GM23248 (cell line): ENCODE results near the gene KCNIP1.

Experiments
- EZH2 ChIP-seq: fragments of 200-600 bp; sonication (generic); IDR thresholded peaks from 2 replicates; pipeline ENCODE4 v1.6.1; 2018; ENCODE audit warnings: antibody characterized with exemption, mild to moderate bottlenecking; ENCODE audit not compliant: insufficient read depth, poor library complexity, severe bottlenecking
- EZH2phosphoT487 ChIP-seq: fragments of 200-600 bp; sonication (generic); IDR thresholded peaks from 2 replicates; pipeline ENCODE4 v1.6.1; 2018; ENCODE audit warnings: antibody characterized with exemption, moderate library complexity, mild to moderate bottlenecking, low read depth; ENCODE audit not compliant: insufficient read depth

DNA sequence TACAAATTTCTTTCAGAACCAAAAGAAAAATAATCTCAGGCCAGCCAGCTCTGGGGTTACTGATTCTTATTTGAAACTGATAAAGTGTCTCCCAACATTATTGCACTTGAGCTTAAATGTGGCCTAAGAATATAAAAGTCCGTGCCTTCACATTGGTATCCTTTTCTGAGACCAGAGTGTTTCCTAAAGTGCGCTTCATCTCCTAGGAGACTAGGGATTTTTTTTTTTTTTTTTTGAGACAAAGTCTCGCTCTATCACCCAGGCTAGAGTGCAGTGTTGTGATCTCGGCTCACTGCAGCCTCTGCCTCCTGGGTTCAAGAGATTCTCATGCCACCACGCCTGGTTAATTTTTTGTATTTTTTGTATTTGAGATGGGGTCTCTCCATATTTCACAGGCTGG, 23.6 kb upstream of the KCNIP1 start:
- no peak for TF ChIP-seq EZH2
- no peak for TF ChIP-seq EZH2phosphoT487
